ENCODE measurements around the gene RPL27. TPM values are rescaled to one million over a fixed set of nuclear protein-coding genes. Genes with fewer than 3 reads are reported as not detected.

Gene RPL27
- total RNA-seq, 1 experiment from 2014 or later: 513 TPM

- no peak overlapping the region for H3K27ac ChIP-seq (ENCODE audit: low read length)
- in situ Hi-C loops (cut with HindIII; ENCODE audit: low pct_unique_long_range_greater_than_20kb, low sequenced_read_pairs): no loop called here
Observed at GRCh38 chr17:43033948-43034881, 36.0 kb downstream of the RPL27 start.

GRCh38 chr17:43034894-43035293, 36.7 kb downstream of the RPL27 start:
- ChIA-PET CTCF (no interaction called here), POLR2A (no interaction called here)
- Histone ChIP-seq H3K9me3 (ENCODE audit: control insufficient read depth, insufficient read depth, low read depth, low read length) (no peaks in the 10 kb centered on the region), H3K36me3 (ENCODE audit: control insufficient read depth, insufficient read depth, low read length) (no peaks in the 10 kb centered on the region), H3K27me3 (ENCODE audit: control insufficient read depth, insufficient read depth, low read length) (no peaks in the 10 kb centered on the region), H3K27ac (ENCODE audit: low read length) (no peak overlapping the region), H3K4me1 (ENCODE audit: control insufficient read depth, insufficient read depth, low read length) (no peaks in the 10 kb centered on the region), H3K4me3 (ENCODE audit: low read depth in 2 of 2, low read length in 2 of 2) (no peak overlapping the region)
- no TSS peak for BruUV-seq (replicated peaks)
- ATAC-seq (no peak), DNase-seq (ENCODE audit: low read depth, low spot score) (no peak)
- intact Hi-C loops (cut with micrococcal nuclease; ENCODE audit: unreplicated experiment): no loop called here
- in situ Hi-C loops (cut with HindIII; ENCODE audit: low pct_unique_long_range_greater_than_20kb, low sequenced_read_pairs): no loop called here
- no peak for TF ChIP-seq REST (IDR thresholded peaks at IDR 0.05; ENCODE audit: insufficient read depth in 1 of 2, low read depth in 2 of 2, low read length in 1 of 2)
- TF ChIP-seq POLR2AphosphoS5 (IDR thresholded peaks at IDR 0.05; ENCODE audit: low read depth, low read length): no peak
- TF ChIP-seq CTCF (IDR thresholded peaks at IDR 0.05): no peak
- TF ChIP-seq TCF7L2 (IDR thresholded peaks at IDR 0.05; ENCODE audit: low read depth, low read length): no peak

More at GRCh38 chr17:43033948-43034881, 36.0 kb downstream of the RPL27 start:
- DNase-seq (ENCODE audit: low read depth, low spot score) (no peak), ATAC-seq (no peak)
- intact Hi-C loops (cut with micrococcal nuclease; ENCODE audit: unreplicated experiment): no loop called here
- Histone ChIP-seq H3K27me3 (ENCODE audit: control insufficient read depth, insufficient read depth, low read length) (no peaks in the 10 kb centered on the region), H3K4me1 (ENCODE audit: control insufficient read depth, insufficient read depth, low read length) (no peaks in the 10 kb centered on the region), H3K36me3 (ENCODE audit: control insufficient read depth, insufficient read depth, low read length) (no peaks in the 10 kb centered on the region), H3K4me3 (ENCODE audit: low read depth in 2 of 2, low read length in 2 of 2) (no peak overlapping the region), H3K9me3 (ENCODE audit: control insufficient read depth, insufficient read depth, low read depth, low read length) (no peaks in the 10 kb centered on the region)
- ChIA-PET CTCF (no interaction called here), POLR2A (interaction anchor here (0.7 kb wide), 1 partner anchor 13 kb away, joined by 4 read pairs; no protein-coding TSS in a partner anchor)
- BruUV-seq (replicated peaks): no TSS peak
- TF ChIP-seq SIN3A (IDR thresholded peaks at IDR 0.05; ENCODE audit: borderline replicate concordance, insufficient read depth, low read depth, low read length) (no peak), POLR2AphosphoS5 (IDR thresholded peaks at IDR 0.05; ENCODE audit: low read depth, low read length) (no peak), REST (IDR thresholded peaks at IDR 0.05; ENCODE audit: insufficient read depth in 1 of 2, low read depth in 2 of 2, low read length in 1 of 2) (no peak), CTCF (IDR thresholded peaks at IDR 0.05) (no peak), TCF7L2 (IDR thresholded peaks at IDR 0.05; ENCODE audit: low read depth, low read length) (no peak)
